Natural killer cell treated with Interleukin-12 subunit alpha and Interleukin-12 subunit beta and Interleukin-15 and Interleukin-18, amount 100 ng/mL, for 72 hours (primary cell): Measurements from ENCODE around the gene PARP14. TPM values are rescaled to one million over a fixed set of nuclear protein-coding genes. Genes with fewer than 3 reads are reported as not detected.

Source experiments
- ATAC-seq, 2 donors: fragments of 150-1000 bp; cut with Tn5 transposase in 1 of 2; sonication (Bioruptor Pico), chemical (Tn5 transposase) in 1 of 2; 2 replicates each; pipeline ENCODE4 v1.10.0; 2021
- DNase-seq: peaks from one replicate; pipeline ENCODE4 v3.0.0; 2022; ENCODE audit warnings: low spot score
- H3K27ac Mint-ChIP-seq, 2 donors: 1 replicate in 1 of 2; 2 replicates in 1 of 2; pipeline ENCODE4 v1.8.0; 2022; ENCODE audit warnings: mixed read lengths in 2 of 2, mild to moderate bottlenecking in 1 of 2, moderate library complexity in 1 of 2
- H3K27me3 Mint-ChIP-seq, 2 donors: 1 replicate in 1 of 2; 2 replicates in 1 of 2; pipeline ENCODE4 v1.8.0; 2022; ENCODE audit warnings: mixed read lengths in 2 of 2
- H3K36me3 Mint-ChIP-seq: one replicate; pipeline ENCODE4 v1.8.0; 2022; ENCODE audit warnings: mixed read lengths
- H3K4me1 Mint-ChIP-seq, 2 donors: 1 replicate in 1 of 2; 2 replicates in 1 of 2; pipeline ENCODE4 v1.8.0; 2022; ENCODE audit warnings: low read depth in 2 of 2, mixed read lengths in 2 of 2, mild to moderate bottlenecking in 1 of 2
- H3K4me3 Mint-ChIP-seq: one replicate; pipeline ENCODE4 v1.8.0; 2022; ENCODE audit warnings: mixed read lengths
- H3K9me3 Mint-ChIP-seq: 2 replicates; pipeline ENCODE4 v1.8.0; 2022; ENCODE audit warnings: mixed read lengths
- total RNA-seq, 2 donors: library from RNA; stranded (reverse); gene quantifications; one replicate each; pipeline ENCODE4 v1.2.3, GENCODE V29; 2022

PARP14 gene
- total RNA-seq, 2 donors from 2014 or later: 142 to 143 TPM

DNA sequence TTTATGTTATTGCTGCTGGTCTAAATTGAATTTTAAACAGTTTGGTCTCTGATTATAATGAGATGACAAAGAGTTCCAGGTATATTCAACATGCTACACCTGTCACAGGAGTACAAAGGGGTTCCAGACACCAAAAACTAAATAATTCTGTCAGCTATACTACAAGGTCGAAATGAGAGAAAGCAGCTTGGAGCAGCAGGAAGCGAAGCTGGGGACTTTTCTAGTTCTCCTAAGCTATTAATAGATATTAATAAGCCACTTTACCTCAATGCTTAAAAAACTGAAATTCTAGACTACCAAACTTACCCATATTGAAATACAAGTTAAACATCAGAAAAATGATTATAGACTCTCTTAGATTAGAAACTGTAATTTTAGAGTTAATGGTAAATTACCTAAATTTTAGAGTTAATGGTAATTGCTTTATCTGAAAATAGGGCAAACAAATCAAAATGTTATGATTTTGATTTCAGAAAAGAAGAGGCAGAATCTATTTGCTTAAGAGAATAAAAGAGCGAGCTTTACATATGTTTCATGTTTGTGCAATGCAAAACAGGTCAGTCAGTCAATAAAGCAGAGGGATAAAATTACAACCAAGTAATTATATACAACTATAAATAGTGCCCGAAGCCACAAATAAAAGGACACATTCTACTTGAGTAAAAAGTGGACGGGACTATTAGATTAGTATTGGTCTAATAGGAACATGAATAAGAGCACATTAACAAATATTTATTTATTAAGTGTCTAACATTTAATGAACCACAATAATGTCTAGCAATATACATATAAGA is 96.2 kb downstream of the PARP14 start:
- Mint-ChIP-seq H3K27ac (no peak overlapping the region), H3K4me1 (no peaks in the 10 kb centered on the region), H3K27me3 (no peaks in the 10 kb centered on the region), H3K36me3 (no peaks in the 10 kb centered on the region), H3K9me3 (no peaks in the 10 kb centered on the region), H3K4me3 (no peak overlapping the region)
- DNase-seq (no peak), ATAC-seq (no peak)

DNA sequence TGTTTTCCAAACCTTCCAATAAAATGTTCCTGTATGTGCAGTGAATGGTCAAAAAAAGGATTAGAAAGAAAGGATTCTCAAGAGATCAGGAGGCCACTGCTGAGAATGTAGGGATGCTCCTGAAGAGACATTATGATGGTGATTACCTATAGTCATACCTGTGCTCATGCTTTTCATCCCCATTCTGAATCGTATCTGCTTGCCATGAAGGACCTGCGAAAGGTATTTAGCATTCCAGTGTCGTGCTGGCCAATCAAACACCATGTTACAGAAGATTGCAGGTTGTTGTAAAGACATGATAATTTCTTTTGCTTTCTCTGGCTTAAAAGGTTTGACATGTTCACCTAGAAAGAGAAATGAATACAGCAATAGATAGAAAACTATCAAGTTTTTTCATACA is 96.9 kb downstream of the PARP14 start:
- ATAC-seq (no peak), DNase-seq (no peak)
- no peaks in the 10 kb centered on the region for H3K27me3 Mint-ChIP-seq
- no peak overlapping the region for H3K4me3 Mint-ChIP-seq
- H3K9me3 Mint-ChIP-seq: no peaks in the 10 kb centered on the region
- no peaks in the 10 kb centered on the region for H3K36me3 Mint-ChIP-seq
- H3K4me1 Mint-ChIP-seq: no peaks in the 10 kb centered on the region
- H3K27ac Mint-ChIP-seq: no peak overlapping the region

Other genes with a start within 250 kb of the PARP14 start
- gene KPNA1, start 165.9 kb upstream of the PARP14 start, total RNA-seq: 10 to 100 TPM; 55.9 to 64.7 TPM
- 10 to 100 TPM; 45.5 to 61.7 TPM for gene PARP9, start 116.5 kb upstream of the PARP14 start, total RNA-seq
- gene DTX3L, start 116.5 kb upstream of the PARP14 start, total RNA-seq: 100 to 1,000 TPM in 1 of 2 donors, 10 to 100 TPM in 1; 56.4 to 110 TPM
- gene PARP15, start 103.2 kb upstream of the PARP14 start, total RNA-seq: 10 to 100 TPM; 49.6 to 72.9 TPM
- gene HSPBAP1, start 113.0 kb downstream of the PARP14 start, total RNA-seq: 1 to 10 TPM; 6.2 to 6.4 TPM
- gene SLC49A4, start 114.2 kb downstream of the PARP14 start, total RNA-seq: 1 to 10 TPM; 1.8 to 2.7 TPM